ENCODE measurements around the gene HYAL3. TPM values are rescaled to one million over a fixed set of nuclear protein-coding genes. Genes with fewer than 3 reads are reported as not detected.

HYAL3 gene
- total and polyA plus RNA-seq, 2 donors (not counting 1 experiment from before 2014, with no cell fraction given): 3.2 to 7.4 TPM

GRCh38 chr3:50321336-50322114 lies 22.3 kb upstream of the HYAL3 start:
- Histone ChIP-seq H3K4me2 (ENCODE audit: extremely low read depth, insufficient read depth, low read length) (peak overlapping the region; percentile 69), H3K9me3 (ENCODE audit: control insufficient read depth, insufficient read depth, low read depth, low read length) (no peaks in the 10 kb centered on the region), H3K27ac (ENCODE audit: insufficient read depth, low read length) (peak overlapping the region; percentile 99), H4K20me1 (ENCODE audit: control insufficient read depth, extremely low read depth, insufficient read depth, low read length) (no peaks in the 10 kb centered on the region), H3K79me2 (ENCODE audit: control insufficient read depth, insufficient read depth, low read length) (peaks cover 23% of the 10 kb centered on the region), H2AFZ (ENCODE audit: low read length) (peak overlapping the region; percentile 95), H3K4me1 (ENCODE audit: control insufficient read depth, extremely low read depth, insufficient read depth, low read length) (peaks cover 7% of the 10 kb centered on the region), H3K27me3 (ENCODE audit: control insufficient read depth, insufficient read depth, low read length) (no peaks in the 10 kb centered on the region), H3K9ac (ENCODE audit: insufficient read depth, low read length) (peak overlapping the region; percentile 99), H3K4me3 (replicated peaks in 1 of 4; ENCODE audit: control extremely low read depth in 1 of 4, insufficient read depth in 1 of 4, low read depth in 3 of 4, low read length in 4 of 4) (peak overlapping the region; percentile 64 to 69 (median 66)), H3K36me3 (ENCODE audit: control insufficient read depth, insufficient read depth, low read length) (peaks cover 19% of the 10 kb centered on the region)
- peak; percentile 88 to 89 for DNase-seq (ENCODE audit: low read depth in 2 of 2)
- TF ChIP-seq CTCF (conservative IDR thresholded peaks at IDR 0.05 in 1 of 2, IDR thresholded peaks at IDR 0.05 in 1 of 2; ENCODE audit: low read depth in 1 of 2, low read length in 2 of 2): peak; percentile 11 to 41
- TF ChIP-seq EZH2 (IDR thresholded peaks at IDR 0.05; ENCODE audit: low read length, missing control alignments): no peak

DNA sequence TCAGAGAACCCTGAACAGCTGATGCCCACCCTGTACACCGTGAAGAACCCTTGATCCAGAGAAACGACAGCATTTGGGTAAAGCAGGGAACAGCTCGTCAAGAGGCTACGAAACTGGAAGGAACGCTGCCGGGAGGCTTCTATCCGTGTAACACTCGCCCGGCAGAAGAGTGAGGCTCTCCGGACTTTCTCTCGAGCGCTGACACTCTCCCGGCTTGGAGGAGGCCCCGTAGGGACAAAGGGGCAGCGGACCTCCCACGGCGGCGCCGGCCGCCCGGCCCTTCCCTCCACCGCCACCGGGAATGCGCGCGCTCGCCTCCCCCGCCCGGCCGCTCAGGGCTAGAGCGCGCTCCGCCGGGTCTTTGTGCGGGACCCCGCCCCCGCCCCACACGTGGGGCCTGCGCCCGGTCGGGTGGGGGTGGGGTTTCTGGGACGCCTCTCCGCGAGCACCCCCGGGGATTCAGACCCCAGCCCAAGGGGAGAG lies 21.7 kb upstream of the HYAL3 start:
- H4K20me1 ChIP-seq (ENCODE audit: control insufficient read depth, extremely low read depth, insufficient read depth, low read length): no peaks in the 10 kb centered on the region
- peaks cover 7% of the 10 kb centered on the region for H3K4me1 ChIP-seq (ENCODE audit: control insufficient read depth, extremely low read depth, insufficient read depth, low read length)
- no peaks in the 10 kb centered on the region for H3K27me3 ChIP-seq (ENCODE audit: control insufficient read depth, insufficient read depth, low read length)
- peak overlapping the region; percentile 99 for H3K9ac ChIP-seq (ENCODE audit: insufficient read depth, low read length)
- H3K4me2 ChIP-seq (ENCODE audit: extremely low read depth, insufficient read depth, low read length): peak overlapping the region; percentile 87
- H3K36me3 ChIP-seq (ENCODE audit: control insufficient read depth, insufficient read depth, low read length): peaks cover 19% of the 10 kb centered on the region
- H3K9me3 ChIP-seq (ENCODE audit: control insufficient read depth, insufficient read depth, low read depth, low read length): no peaks in the 10 kb centered on the region
- peak; percentile 65 for DNase-seq (ENCODE audit: low read depth in 2 of 2)
- peaks cover 23% of the 10 kb centered on the region for H3K79me2 ChIP-seq (ENCODE audit: control insufficient read depth, insufficient read depth, low read length)
- H3K4me3 ChIP-seq (replicated peaks in 1 of 4; ENCODE audit: control extremely low read depth in 1 of 4, insufficient read depth in 1 of 4, low read depth in 3 of 4, low read length in 4 of 4): peak overlapping the region; percentile 64 to 84 (median 68)
- H2AFZ ChIP-seq (ENCODE audit: low read length): no peak overlapping the region
- peak overlapping the region; percentile 99 for H3K27ac ChIP-seq (ENCODE audit: insufficient read depth, low read length)
- no peak for TF ChIP-seq EZH2 (IDR thresholded peaks at IDR 0.05; ENCODE audit: low read length, missing control alignments)
- no peak for TF ChIP-seq CTCF (conservative IDR thresholded peaks at IDR 0.05 in 1 of 2, IDR thresholded peaks at IDR 0.05 in 1 of 2; ENCODE audit: low read depth in 1 of 2, low read length in 2 of 2)

GRCh38 chr3:50319894-50320625 lies 20.9 kb upstream of the HYAL3 start:
- Histone ChIP-seq H3K27ac (ENCODE audit: insufficient read depth, low read length) (no peak overlapping the region), H3K27me3 (ENCODE audit: control insufficient read depth, insufficient read depth, low read length) (no peaks in the 10 kb centered on the region), H3K4me2 (ENCODE audit: extremely low read depth, insufficient read depth, low read length) (peak overlapping the region; percentile 87), H3K36me3 (ENCODE audit: control insufficient read depth, insufficient read depth, low read length) (peaks cover 18% of the 10 kb centered on the region), H3K9me3 (ENCODE audit: control insufficient read depth, insufficient read depth, low read depth, low read length) (no peaks in the 10 kb centered on the region), H3K4me1 (ENCODE audit: control insufficient read depth, extremely low read depth, insufficient read depth, low read length) (peaks cover 7% of the 10 kb centered on the region), H3K79me2 (ENCODE audit: control insufficient read depth, insufficient read depth, low read length) (peaks cover 23% of the 10 kb centered on the region), H3K4me3 (replicated peaks in 1 of 4; ENCODE audit: control extremely low read depth in 1 of 4, insufficient read depth in 1 of 4, low read depth in 3 of 4, low read length in 4 of 4) (peak overlapping the region; percentile 64 to 84 (median 68)), H4K20me1 (ENCODE audit: control insufficient read depth, extremely low read depth, insufficient read depth, low read length) (no peaks in the 10 kb centered on the region), H3K9ac (ENCODE audit: insufficient read depth, low read length) (no peak overlapping the region), H2AFZ (ENCODE audit: low read length) (no peak overlapping the region)
- no peak for DNase-seq (ENCODE audit: low read depth in 2 of 2)
- TF ChIP-seq CTCF (conservative IDR thresholded peaks at IDR 0.05 in 1 of 2, IDR thresholded peaks at IDR 0.05 in 1 of 2; ENCODE audit: low read depth in 1 of 2, low read length in 2 of 2): no peak
- TF ChIP-seq EZH2 (IDR thresholded peaks at IDR 0.05; ENCODE audit: low read length, missing control alignments): no peak

Data from fibroblast of lung (primary cell).